OCI-LY7 (cell line): ENCODE data around the gene EIF4G1. TPM values are rescaled to one million over a fixed set of nuclear protein-coding genes. Genes with fewer than 3 reads are reported as not detected.

Experiments
- BruUV-seq: library from RNA; stranded (reverse); fragments of 400-500 nt; replicated peaks from 2 replicates; lab custom pipeline; 2021; lab: Mats Ljungman, UMichigan
- CTCF ChIA-PET: fragments of 300-600 bp; sonication (Branson Sonifier 250); formaldehyde crosslinking; loops from one replicate; lab custom pipeline; 2022; ENCODE audit warnings: antibody characterized with exemption; ENCODE audit not compliant: unreplicated experiment; lab: Charles Lee
- POLR2A ChIA-PET: fragments of 300-600 bp; sonication (Branson Sonifier 250); formaldehyde crosslinking; loops from one replicate; lab custom pipeline; 2022; ENCODE audit warnings: antibody characterized with exemption; lab: Charles Lee
- DNase-seq: peaks from one replicate; pipeline ENCODE4 v3.0.0-alpha.2; 2015; ENCODE audit warnings: low spot score
- H2AFZ ChIP-seq: fragments of 200-600 bp; sonication (generic), shearing (Covaris generic); 2 replicates; pipeline ENCODE4 v1.6.1; 2014; ENCODE audit warnings: mild to moderate bottlenecking, antibody characterized with exemption, low read length, moderate library complexity
- H3K27ac ChIP-seq: fragments of 200-600 bp; sonication (generic); 2 replicates; pipeline ENCODE4 v1.5.1; 2014; ENCODE audit warnings: mixed run types, low read depth, mild to moderate bottlenecking, moderate library complexity, low read length, inconsistent platforms; ENCODE audit not compliant: poor library complexity, severe bottlenecking
- H3K36me3 ChIP-seq: fragments of 200-600 bp; sonication (generic); 2 replicates; pipeline ENCODE4 v1.6.1; 2014; ENCODE audit warnings: mild to moderate bottlenecking, antibody characterized with exemption, low read length, moderate library complexity, mixed read lengths; ENCODE audit not compliant: insufficient read depth
- H3K4me1 ChIP-seq: fragments of 200-600 bp; sonication (generic); 2 replicates; pipeline ENCODE4 v1.5.1; 2014; ENCODE audit warnings: mild to moderate bottlenecking, low read length; ENCODE audit not compliant: insufficient read depth, poor library complexity, severe bottlenecking
- H3K4me2 ChIP-seq: fragments of 200-600 bp; sonication (generic); 2 replicates; pipeline ENCODE4 v1.6.1; 2014; ENCODE audit warnings: mild to moderate bottlenecking, low read length
- H3K4me3 ChIP-seq: fragments of 200-600 bp; sonication (generic); 2 replicates; pipeline ENCODE4 v1.5.1; 2014; ENCODE audit warnings: mild to moderate bottlenecking, low read depth, low read length; ENCODE audit not compliant: poor library complexity, severe bottlenecking
- H3K79me2 ChIP-seq: fragments of 200-600 bp; sonication (generic); 2 replicates; pipeline ENCODE4 v1.6.1; 2016; ENCODE audit warnings: low read depth, mild to moderate bottlenecking, low read length, moderate library complexity, mixed read lengths; ENCODE audit not compliant: insufficient read depth
- H3K9me2 ChIP-seq: fragments of 200-600 bp; sonication (generic); 2 replicates; pipeline ENCODE4 v1.6.1; 2016; ENCODE audit warnings: mild to moderate bottlenecking, low read length, mixed read lengths; ENCODE audit not compliant: insufficient read depth
- H3K9me3 ChIP-seq: fragments of 200-600 bp; sonication (generic); 2 replicates; pipeline ENCODE4 v1.6.1; 2014; ENCODE audit warnings: mild to moderate bottlenecking, mixed run types, low read length, mixed read lengths
- H4K20me1 ChIP-seq: fragments of 200-600 bp; sonication (generic); 2 replicates; pipeline ENCODE4 v1.6.1; 2014; ENCODE audit warnings: mild to moderate bottlenecking, antibody characterized with exemption, low read length, moderate library complexity, mixed read lengths; ENCODE audit not compliant: insufficient read depth
- EZH2phosphoT487 ChIP-seq: fragments of 200-600 bp; sonication (generic); IDR thresholded peaks from 2 replicates; pipeline ENCODE4 v1.6.1; 2018; ENCODE audit warnings: low read depth, borderline replicate concordance, mild to moderate bottlenecking, mixed run types, antibody characterized with exemption, low read length, moderate library complexity, mixed read lengths
- intact Hi-C: fragments of 100-400 bp; cut with micrococcal nuclease; formaldehyde crosslinking; loops from one replicate; pipeline ENCODE4 v1.10.0; 2022; ENCODE audit not compliant: unreplicated experiment
- total RNA-seq, 2 experiments: library from RNA; depleted of rRNA in 1 of 2; stranded (reverse); fragments of >200 nt in 1 of 2; shearing (Covaris generic) in 1 of 2; gene quantifications; 2 replicates each; pipeline ENCODE4 v1.2.3, GENCODE V29; 2014 to 2022
- TF ChIP-seq, protein P1 (sequence below): fragments of 200-600 bp; sonication (generic); conservative IDR thresholded peaks from 2 replicates; pipeline ENCODE4 v1.5.1; 2014; ENCODE audit warnings: mild to moderate bottlenecking, antibody characterized with exemption, low read length, moderate library complexity, mixed read lengths

Gene EIF4G1
- total RNA-seq, 2 experiments from 2014 or later = 245 to 412 TPM

DNA sequence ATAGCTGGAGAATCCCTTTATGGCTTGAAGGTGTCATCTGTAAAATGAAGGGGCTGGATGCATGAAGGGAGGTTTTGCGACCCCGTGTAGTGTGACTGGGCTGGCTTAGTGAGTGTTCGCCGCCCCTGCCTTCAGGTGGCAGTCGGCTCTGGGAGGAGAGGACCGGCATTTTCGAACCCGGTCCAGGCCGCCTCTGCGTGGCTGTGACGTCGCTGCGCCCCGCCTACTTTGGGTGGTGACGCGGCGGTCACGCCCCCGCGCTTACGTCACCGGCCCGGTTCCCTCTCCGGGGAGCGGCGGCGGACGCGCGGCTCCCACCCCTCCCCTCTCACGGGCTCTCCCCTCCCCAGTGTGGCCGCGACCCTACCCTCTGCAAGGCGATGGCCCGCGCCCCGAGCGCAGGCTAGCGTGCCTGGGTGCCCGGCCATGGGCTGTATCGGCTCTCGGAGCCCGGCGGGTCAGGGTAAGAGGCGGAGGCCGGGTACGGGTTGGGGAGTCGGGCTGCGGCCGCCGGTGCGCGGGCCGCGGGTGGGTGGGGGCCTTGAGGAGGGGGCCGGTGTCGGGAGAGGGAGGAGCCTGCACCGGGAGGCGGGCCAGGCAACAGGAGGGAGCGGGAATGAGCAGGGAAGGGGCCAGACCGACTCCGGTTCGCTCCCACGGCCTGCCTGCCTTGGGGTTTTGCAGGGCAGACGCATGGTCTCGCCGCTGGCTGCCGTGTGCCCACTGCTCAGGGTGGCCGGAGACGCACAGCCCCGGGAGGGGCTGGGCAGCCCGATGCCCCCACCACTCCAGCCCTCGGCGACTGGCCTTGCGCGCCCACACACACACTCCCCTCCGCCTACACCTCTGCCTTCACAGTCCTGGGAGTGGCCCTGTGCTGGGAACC lies 21.5 kb downstream of the EIF4G1 start:
- POLR2A ChIA-PET = no interaction called here
- Histone ChIP-seq H3K4me3 (peak overlapping the region; percentile 64), H4K20me1 (peaks cover 4% of the 10 kb centered on the region; the same call in 1 of the 2 replicates), H3K9me3 (no peaks in the 10 kb centered on the region), H3K9me2 (no peaks in the 10 kb centered on the region), H3K4me2 (peak overlapping the region; percentile 73), H3K36me3 (peaks cover 48% of the 10 kb centered on the region), H3K79me2 (no peaks in the 10 kb centered on the region), H2AFZ (no peak overlapping the region), H3K27ac (peak overlapping the region; percentile 1), H3K4me1 (peaks cover 8% of the 10 kb centered on the region)
- CTCF ChIA-PET = no interaction called here
- intact Hi-C loops = no loop called here
- BruUV-seq = no TSS peak
- peak; percentile 78 for DNase-seq
- TF ChIP-seq, protein P1, sequence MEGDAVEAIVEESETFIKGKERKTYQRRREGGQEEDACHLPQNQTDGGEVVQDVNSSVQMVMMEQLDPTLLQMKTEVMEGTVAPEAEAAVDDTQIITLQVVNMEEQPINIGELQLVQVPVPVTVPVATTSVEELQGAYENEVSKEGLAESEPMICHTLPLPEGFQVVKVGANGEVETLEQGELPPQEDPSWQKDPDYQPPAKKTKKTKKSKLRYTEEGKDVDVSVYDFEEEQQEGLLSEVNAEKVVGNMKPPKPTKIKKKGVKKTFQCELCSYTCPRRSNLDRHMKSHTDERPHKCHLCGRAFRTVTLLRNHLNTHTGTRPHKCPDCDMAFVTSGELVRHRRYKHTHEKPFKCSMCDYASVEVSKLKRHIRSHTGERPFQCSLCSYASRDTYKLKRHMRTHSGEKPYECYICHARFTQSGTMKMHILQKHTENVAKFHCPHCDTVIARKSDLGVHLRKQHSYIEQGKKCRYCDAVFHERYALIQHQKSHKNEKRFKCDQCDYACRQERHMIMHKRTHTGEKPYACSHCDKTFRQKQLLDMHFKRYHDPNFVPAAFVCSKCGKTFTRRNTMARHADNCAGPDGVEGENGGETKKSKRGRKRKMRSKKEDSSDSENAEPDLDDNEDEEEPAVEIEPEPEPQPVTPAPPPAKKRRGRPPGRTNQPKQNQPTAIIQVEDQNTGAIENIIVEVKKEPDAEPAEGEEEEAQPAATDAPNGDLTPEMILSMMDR = no peak
- TF ChIP-seq EZH2phosphoT487 = no peak

DNA sequence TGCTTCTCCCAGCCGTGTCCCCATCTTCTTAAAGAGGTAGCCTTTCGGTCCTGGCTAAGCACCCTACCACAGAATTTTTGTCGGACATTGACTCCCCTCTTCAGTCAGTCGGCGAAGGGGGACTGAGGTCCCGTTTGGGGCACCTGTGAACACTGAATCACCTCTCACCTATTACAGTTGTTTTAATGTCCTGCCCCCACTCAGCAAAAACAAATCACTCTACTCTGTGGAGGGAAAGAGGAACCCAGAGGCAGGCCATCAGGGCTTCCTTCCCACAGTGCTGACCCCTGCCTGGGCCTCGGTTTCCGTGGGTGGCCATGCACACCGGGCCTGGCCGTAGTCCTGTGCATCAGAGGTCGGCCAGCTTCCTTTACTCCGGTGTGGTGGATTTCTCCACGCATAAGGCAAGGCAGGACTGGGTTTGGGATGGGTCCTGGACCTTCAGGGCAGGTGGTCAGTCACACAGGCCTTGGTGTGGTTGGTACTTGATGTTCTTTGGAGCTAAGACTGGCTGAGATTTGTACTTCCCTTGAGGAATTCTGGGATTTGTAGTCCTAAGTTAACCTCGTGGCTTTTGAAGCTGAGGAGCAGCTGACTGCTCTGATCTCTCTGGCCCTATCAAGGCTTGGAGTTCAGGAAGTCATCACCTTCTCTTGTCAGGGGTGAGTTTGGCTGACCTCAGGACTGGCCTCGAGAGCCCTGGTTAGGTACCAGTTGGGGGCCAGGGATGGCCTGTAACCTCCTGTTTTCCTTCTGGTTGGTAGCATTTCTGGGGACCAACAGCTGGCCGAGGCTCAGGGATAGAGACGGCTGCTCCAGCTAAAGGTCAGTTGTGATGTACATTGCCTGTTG lies 22.4 kb downstream of the EIF4G1 start:
- Histone ChIP-seq H3K79me2 (no peaks in the 10 kb centered on the region), H3K27ac (no peak overlapping the region), H3K4me2 (peak overlapping the region; percentile 73; the same call in 1 of the 2 replicates), H3K9me3 (no peaks in the 10 kb centered on the region), H4K20me1 (peaks cover 4% of the 10 kb centered on the region; the same call in 1 of the 2 replicates), H3K4me3 (peak overlapping the region; percentile 64), H3K36me3 (peaks cover 39% of the 10 kb centered on the region), H2AFZ (no peak overlapping the region), H3K9me2 (no peaks in the 10 kb centered on the region), H3K4me1 (peaks cover 8% of the 10 kb centered on the region)
- TF ChIP-seq, protein P1 = no peak
- TF ChIP-seq EZH2phosphoT487 = no peak
- CTCF ChIA-PET = no interaction called here
- peak; percentile 17 for DNase-seq
- intact Hi-C loops = no loop called here
- no TSS peak for BruUV-seq
- POLR2A ChIA-PET = interaction anchor here (1.2 kb wide), 1 partner anchor 11 kb away, joined by 4 read pairs; no protein-coding TSS in a partner anchor
